Fibroblast of skin of right quadriceps (primary cell): ENCODE results near the gene TM9SF2.
A peak's percentile ranks its signal among the peaks of the same experiment; 100 is the strongest.
"Not testable (repeated sequence)": the region's sequence is repeated elsewhere in the genome, so short reads cannot be mapped to it uniquely, and the experiment has no call there.

Experiments used
- DNase-seq: peaks from one replicate; pipeline ENCODE4 v3.0.0-alpha.2; 2013

The TM9SF2 gene, protein sequence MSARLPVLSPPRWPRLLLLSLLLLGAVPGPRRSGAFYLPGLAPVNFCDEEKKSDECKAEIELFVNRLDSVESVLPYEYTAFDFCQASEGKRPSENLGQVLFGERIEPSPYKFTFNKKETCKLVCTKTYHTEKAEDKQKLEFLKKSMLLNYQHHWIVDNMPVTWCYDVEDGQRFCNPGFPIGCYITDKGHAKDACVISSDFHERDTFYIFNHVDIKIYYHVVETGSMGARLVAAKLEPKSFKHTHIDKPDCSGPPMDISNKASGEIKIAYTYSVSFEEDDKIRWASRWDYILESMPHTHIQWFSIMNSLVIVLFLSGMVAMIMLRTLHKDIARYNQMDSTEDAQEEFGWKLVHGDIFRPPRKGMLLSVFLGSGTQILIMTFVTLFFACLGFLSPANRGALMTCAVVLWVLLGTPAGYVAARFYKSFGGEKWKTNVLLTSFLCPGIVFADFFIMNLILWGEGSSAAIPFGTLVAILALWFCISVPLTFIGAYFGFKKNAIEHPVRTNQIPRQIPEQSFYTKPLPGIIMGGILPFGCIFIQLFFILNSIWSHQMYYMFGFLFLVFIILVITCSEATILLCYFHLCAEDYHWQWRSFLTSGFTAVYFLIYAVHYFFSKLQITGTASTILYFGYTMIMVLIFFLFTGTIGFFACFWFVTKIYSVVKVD

DNA sequence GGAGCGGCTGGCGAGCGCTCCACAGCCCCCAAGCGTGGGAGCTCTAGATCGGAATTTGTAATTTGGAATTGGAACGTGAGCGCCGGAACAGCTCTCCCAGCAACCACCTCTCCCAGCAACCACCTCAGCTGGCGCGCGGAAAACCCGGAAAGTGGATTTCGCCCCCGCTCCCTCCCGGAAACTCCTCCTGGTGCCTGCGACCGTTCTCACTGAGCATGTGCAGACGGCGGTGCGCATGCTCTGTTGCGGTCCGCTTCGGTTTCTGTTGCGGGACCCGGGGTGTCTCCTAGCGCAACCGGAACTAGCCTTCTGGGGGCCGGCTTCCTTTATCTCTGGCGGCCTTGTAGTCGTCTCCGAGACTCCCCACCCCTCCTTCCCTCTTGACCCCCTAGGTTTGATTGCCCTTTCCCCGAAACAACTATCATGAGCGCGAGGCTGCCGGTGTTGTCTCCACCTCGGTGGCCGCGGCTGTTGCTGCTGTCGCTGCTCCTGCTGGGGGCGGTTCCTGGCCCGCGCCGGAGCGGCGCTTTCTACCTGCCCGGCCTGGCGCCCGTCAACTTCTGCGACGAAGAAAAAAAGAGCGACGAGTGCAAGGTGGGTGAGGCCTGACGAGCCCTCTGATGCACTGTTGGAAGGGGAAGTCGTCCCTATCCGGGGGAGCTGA lies at the start of gene TM9SF2:
TSS of gene TM9SF2 (plus strand) at position 289 of the 664 bp plus-strand sequence. CDS start at position 424, 135 bp downstream.
- DNase-seq, result peak; percentile 97

DNA sequence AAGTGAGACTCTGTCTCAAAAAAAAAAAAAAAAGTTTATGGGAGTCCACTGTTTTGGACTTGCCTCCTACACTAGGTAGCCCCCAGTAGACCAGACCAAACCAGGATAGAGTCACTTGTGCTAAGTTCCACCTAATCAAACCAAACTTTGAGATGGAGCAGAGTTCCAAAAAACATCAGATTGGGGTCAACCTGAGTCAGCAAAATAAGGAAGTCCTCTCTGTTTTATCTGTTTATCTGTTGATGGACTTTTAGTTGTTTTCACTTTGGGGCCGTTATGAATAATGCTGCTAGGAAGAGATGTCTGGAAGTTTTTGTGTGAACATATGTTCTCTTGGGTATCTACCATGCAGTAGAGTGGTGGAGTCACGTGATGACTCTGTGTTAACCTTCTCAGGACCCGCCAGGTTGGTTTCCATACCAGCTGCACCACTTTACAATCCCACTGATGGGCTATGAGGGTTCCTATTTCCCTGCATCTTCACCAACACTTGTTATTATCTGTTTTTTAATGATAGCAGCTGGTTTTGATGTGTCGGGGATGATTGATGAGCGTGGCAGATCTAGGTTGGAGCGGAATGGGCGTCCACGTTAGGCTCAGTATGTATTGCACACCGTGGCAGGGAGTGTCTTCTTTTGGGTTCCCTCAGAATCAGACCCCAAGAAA lies 46.6 kb upstream of the TM9SF2 start:
- DNase-seq, result no peak

DNA sequence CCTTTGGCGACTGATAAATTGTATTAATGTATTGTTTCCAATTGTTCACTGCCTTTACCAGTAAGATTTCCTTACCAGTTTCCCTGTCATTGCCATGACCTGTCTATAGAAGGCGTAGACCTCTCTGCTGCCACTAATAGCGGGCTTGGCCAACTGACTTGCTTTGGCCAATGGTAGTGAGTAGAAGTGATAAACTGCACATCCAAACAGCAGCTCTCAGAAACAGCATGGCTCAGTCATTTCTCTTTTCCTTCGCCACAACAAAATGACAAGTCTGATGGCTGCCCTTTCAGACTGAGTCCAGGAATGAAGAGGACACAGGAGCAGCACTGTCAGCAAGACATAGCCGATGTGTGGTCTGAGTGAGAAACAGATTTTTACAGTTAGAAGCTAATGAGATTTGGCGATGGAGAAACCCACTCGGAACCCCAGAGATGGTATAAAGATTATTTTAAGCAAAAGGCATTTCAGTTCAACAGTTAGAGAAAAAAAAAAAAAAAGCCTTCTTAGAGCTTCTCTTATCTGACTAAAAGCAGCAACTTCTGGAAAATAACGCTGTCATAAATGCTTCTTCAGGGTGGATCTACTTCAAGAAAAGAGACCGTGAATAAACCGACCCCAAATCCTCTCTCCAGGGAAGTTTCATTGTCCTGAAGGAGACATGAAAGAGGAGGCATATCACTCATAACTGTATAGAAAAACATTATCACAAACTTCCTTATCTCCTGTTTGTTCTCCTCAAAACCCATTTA lies 42.0 kb upstream of the TM9SF2 start:
- no peak for DNase-seq

DNA sequence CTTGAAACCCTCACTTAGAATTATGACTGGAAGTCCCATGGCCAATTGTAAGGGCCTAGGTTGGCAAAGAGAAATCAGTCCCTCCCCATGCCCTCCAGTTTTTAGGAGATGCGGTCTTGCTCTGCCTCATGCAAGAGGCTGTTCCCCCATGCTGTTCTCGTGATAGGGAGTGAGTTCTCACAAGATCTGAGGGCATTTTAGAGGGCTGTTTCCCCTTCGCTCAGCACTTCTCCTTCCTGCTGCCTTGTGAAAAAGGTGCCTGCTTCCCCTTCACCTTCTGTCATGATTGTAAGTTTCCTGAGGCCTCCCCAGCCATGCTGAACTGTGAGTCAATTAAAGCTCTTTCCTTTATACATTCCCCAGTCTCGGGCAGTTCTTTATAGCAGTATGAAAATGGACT lies 40.5 kb upstream of the TM9SF2 start:
- DNase-seq, result not testable (repeated sequence)

DNA sequence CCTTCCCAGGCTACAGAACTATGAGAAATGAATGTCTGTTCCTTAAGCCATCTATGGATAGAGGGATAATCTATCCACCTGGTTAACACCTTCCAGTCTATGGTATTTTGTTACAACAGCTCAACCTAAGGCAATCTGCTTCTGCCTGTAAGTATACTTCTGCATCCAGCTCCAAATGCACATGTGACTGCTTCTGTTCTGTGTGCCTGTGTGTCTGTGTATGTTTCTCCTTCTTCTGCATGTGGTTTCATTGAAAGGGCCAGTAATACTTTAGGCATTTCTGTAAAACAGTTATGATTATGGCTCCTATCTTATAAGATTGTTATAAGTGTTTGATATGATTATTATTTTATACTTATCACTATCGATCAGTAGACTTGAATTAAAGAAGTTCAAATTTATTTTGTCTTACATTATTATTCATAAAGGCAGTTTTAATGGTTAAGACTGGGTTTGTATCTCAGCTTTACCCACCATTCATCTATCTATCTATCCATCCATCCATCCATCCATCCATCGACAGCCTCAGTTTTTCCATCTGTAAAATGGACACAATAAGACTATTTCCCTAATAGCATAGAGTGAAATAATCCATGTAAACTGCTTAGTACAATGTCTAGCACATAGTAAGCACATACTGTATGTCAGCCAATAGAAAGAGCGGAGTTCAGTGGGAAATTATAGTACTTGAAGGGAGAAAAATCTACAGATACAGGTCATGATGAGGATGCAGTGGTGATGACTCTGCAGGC lies 37.5 kb upstream of the TM9SF2 start:
- no peak for DNase-seq

DNA sequence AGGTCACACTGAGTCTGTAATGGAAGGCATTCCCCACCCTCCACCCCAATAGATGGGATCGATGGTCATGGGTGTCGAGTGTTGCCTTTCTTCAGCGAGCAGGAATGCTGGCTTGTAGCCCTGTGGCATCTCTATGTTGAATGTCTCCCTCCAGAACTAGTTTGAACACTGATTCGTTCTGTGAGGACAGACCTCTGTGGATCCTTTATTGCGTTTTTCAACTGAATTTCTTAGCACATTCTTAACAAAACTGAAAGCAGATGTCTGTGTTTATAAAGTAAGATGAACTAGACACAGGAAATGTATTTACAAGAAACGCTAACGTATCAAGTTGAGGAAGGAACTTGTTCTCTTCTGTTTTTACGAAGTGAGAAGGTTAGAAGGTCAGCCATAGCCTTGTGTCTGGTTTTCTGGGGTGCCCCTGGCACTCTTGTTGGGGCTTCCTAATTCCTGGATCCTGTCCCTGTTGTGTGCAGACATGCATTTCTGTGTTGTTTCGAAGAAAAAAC lies 36.8 kb upstream of the TM9SF2 start:
- DNase-seq, result peak; percentile 73

DNA sequence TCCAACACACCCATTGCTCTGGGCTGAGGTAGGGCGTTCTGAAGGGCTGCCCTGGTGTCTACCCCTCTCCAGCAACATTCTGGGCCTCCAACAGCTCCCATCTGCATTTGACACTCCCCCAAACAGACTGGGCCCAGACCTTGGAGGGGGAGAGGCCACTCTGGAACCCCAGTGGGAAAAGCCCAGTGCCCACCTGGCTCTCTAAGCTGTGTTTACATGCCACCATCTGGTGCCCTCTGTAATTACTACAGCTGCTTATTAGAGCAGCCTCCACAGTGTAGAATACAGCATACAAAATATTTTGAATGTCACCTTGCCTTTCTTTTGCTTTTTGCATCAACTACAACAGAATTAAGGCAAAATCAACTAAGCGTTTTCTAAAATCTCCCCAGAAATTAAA lies 35.8 kb upstream of the TM9SF2 start:
- no peak for DNase-seq

DNA sequence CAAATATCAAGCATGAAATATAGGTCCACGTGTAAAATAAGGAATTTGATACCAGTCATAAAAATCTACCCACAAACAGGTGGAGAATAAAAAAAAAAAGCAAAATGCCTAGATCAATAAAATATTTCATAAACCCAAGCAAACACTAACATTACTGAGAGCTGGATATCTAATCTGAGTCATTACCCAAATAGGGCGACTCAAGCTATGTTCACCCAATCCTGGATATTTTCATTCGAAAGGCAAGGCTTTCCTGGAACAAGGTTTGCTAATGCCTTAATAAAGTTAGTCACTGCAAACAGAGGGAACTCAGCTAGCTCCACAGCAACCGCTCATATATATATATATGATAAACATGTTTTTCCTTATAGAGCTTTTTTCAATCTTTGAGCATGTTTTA lies 33.5 kb upstream of the TM9SF2 start:
- peak; percentile 75 for DNase-seq

DNA sequence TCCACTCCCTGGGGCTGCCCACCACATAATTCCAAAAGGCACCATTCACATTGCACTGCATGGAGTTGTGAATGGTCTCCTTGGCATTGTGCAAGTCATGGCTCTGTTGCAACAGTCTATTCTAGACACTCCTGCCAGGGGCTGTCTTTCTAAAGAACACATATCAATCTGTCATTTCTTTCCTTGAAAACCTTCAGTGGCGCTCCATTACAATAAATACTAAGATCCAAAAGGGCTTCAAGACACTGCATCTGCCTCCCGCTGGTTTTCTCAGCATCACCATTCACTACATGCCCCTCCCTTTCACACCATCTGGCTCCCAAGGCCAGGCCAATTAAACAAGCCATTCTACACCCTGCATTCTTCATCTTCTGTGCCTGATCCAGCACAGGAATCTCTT lies 32.2 kb upstream of the TM9SF2 start:
- DNase-seq, result no peak

DNA sequence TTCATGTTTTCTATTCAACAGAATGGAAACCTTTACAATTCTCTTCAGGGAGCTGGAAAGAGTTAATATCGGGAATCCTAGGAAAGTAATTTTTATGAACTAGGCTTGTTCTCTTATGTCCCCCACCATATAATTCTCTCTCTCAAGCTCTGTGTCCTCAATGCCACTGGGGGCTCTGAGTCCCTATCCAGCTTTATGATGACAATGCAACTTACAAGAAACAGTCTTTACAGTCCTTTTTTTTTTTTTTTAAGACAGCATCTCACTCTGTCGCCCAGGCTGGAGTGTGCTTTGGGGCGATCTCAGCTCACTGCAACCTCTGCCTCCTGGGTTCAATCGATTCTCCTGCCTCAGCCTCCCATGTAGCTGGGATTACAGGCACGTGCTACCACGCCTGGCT lies 31.2 kb upstream of the TM9SF2 start:
- DNase-seq, result no peak

DNA sequence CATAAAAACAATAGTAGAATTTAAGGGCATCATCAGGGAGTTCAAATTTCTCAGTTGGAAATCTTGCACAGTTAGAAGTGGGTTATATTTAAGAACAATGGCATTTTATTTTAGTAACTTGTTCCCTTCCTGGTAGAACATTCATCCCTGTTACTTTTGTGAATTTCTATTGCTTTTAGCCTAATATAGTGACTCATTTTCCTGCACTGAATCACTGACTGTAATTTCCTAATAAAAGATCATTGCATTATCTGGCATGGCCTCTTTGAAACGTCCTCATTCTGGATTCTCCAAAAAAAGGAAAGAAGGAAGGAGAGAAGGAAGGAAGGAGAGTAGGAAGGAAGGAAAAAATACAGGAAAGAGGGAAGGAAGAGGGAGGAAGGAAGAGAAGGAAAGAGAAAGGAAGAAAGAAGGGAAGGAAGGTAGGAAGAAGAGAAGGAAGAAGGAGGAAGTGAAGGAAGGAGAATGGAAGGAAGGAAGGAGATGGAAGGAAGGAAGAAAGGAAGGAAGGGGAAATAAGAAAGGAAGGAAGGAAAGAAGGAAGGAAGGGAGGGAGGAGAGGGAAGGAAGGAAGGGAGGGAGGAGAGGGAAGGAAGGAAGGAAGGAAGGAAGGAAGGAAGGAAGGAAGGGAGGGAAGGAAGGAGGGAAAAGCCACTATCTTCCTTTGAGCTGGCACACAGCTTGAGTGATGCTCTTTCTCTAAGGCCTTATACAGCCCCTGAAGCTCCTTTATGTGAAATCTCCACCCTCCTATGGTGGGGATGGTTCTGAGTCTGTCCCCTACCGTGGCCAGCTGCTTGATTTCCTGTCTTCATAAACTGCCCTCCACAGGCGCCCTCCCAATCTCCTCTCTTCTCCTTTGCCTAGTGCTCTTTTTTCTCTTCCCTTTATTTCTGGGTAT lies 29.8 kb upstream of the TM9SF2 start:
- DNase-seq, result peak; percentile 29

DNA sequence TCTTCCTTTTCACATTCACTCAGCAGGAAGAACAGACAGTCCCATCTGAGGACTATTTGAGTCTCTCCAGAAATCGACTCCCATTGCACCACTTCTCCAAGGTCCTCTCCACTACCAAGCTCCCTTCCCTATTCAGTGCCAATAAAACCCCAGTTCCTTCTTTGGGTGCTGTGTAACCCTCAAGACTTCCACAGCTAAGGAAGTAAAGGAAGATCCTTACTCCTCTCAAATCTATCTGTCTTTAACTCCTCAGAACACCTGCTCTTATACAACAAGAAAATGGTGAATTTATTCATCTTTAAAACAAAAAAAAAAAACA lies 29.2 kb upstream of the TM9SF2 start:
- no peak for DNase-seq

DNA sequence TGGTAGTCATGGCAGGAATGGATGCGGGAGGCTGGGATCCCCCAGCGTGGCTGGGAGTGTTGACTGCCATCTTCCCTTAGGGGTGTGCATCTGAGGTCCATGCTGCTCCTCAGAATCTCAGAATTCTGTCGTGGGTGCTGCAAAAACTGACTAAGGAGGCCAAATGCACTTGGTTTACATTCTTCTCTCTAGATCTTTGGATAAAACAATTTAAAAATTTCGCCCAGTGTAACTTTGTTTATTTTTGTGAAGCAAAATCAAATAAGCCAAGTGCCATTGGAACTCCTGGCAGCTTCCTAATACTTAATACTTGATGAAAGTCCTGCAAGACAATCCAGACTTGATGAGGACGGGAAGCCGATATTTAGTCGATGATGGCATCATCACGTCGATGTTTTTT lies 27.8 kb upstream of the TM9SF2 start:
- no peak for DNase-seq

DNA sequence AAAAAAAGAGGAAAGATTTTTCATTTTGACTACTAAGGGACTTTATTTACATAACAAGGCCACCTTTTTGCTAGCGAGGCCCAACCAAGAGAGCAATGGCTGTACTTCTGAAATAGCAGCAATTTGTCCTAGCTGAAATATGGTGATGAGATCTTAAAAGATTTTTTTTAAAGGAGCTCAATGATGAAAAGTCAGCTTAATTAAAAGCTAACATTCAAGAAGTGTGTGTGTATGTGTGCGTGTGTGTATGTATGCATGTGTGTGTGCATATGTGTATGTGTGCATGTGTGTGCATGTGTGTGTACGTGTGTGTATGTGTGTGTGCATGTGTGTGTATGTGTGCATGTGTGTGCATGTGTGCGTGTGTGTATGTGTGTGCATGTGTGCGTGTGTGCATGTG lies 24.6 kb upstream of the TM9SF2 start:
- DNase-seq, result no peak

DNA sequence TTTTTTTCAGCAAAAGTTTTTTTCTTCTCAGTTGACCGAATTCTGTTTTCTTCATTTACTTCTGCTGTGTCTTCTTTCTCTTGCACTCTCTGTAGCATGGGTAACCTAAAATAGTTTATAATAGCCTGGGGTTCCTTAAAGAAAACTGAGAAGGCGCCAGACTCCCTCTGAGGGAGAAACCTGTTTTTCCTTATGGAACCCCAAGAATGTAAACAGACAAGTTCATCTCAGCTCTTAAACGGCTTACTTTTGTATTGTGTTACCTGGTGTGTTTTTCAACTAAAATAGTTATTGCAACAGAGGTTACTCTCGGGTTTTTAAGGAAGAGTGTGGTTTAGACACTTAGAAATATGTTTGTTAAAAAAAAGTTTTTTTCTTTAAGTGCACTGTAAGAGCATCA lies 23.8 kb upstream of the TM9SF2 start:
- DNase-seq, result no peak

DNA sequence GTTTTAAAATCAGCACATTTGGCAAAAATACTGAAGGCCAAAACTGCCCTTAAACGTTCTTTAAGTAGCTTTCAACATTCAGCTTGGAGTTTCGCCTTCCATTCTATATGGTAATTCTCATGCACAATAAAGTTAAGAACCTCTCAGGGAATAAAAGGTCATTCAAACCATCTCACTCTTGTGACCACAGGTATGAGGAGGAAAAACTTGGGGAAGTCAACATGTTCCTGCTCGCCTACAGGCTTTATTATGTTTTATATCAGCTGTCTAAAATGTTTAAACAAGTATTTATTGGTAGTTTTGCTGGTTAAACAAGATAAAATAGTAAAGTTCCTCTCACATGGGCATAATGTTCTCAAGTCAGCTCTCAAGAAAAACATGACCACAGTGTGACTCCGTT lies 19.9 kb upstream of the TM9SF2 start:
- no peak for DNase-seq

DNA sequence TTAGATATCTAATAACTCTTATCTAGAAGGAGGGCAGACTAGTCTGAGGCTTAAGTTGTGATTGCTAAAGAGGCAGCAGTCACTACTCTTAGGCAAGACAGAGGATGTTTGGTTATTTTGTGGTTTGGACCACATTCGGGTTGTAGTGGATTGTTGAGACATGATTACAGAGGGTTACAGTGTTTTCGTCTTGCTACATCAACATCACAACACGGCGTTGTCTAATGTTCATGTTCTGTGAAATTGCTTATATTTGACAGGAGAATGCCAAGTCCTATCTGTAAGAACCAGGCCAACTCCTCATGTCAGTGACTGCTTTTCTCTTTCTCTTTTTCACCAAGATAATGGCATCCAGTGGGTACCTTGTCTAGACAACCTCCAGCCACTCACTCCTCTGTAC lies 16.8 kb upstream of the TM9SF2 start:
- peak; percentile 18 for DNase-seq

DNA sequence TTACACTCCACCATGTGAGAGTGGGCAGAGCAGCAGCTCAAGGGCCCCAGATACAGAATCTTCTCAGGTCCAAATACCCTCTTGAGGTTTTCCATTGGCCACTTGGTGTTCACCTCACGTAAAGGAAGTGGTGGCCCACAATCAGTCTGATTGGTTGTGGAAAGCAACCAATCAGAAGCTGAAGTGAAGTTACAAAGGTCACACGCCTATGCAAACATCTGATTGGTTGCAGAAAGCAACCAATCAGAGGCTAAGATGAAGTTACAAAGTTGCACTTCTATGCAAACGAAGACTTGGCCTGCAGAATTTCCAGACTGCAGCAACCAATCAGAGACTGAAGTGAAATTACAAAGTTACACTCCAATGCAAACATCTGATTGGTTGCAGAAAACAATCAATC lies 14.3 kb upstream of the TM9SF2 start:
- no peak for DNase-seq

DNA sequence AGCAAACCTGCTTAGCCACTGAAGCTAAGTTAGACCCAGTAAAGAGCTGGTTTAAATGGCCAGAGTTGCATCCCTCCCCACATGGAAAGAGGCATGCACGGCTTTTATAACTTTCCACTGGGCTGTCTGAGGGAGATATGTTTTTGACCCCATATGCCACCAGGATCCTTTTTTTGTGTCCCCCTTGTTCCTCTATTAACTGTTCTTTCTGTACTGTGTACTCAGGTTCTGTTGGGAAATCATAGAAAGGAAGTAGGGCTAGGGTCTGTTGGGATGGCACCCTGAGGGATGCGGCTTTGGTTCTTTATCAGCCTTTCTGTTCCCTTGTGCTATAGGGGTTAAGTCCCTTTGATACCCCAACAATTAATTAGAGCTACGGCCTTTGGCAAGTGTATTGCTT lies 12.2 kb upstream of the TM9SF2 start:
- DNase-seq, result no peak

DNA sequence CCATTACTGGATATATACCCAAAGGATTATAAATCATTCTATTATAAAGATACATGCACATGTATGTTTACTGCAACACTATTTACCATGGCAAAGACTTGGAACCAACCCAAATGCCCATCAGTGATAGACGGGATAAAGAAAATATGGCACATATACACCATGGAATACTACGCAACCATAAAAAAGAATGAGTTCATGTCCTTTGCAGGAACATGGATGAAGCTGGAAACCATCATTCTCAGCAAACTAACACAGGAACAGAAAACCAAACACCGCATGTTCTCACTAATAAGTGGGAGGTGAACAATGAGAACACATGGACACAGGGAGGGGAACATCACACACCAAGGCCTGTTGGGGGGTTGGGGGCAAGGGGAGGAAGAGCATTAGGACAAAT lies 9.5 kb upstream of the TM9SF2 start:
- DNase-seq, result not testable (repeated sequence)
